HT1080 (cell line): Measurements from ENCODE around the gene MOV10L1. TPM values are rescaled to one million over a fixed set of nuclear protein-coding genes. Genes with fewer than 3 reads are reported as not detected.

Source experiments
- DNase-seq: peaks from one replicate; pipeline ENCODE4 v3.0.0-alpha.2; 2015; ENCODE audit warnings: low read depth
- total RNA-seq: library from RNA; depleted of rRNA; stranded (reverse); fragments of >200 nt; shearing (Covaris generic); gene quantifications from 2 replicates; pipeline ENCODE4 v1.2.3, GENCODE V29; 2014

Gene MOV10L1
- total RNA-seq, 1 experiment from 2014 or later = not detected

DNA sequence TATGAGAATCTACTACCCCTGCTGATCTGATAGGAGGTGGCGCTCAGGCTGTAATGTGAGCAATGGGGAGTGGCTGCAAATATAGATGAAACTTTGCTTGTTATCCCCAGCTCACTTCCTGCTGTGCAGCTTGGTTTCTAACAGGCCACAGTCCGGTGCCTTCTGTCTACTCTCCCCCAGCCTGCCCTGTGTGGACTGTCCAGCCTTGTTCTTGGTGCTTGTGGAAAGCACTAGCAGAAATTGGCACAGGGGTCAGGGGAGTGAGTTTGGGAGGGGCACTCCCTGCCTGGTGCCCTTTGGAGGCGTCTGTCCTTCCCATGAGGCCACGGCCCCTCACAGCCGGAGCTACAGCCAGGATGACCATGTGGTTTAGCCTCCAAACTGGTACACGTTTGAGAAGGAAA is 14.3 kb downstream of the MOV10L1 start:
- DNase-seq = no peak

DNA sequence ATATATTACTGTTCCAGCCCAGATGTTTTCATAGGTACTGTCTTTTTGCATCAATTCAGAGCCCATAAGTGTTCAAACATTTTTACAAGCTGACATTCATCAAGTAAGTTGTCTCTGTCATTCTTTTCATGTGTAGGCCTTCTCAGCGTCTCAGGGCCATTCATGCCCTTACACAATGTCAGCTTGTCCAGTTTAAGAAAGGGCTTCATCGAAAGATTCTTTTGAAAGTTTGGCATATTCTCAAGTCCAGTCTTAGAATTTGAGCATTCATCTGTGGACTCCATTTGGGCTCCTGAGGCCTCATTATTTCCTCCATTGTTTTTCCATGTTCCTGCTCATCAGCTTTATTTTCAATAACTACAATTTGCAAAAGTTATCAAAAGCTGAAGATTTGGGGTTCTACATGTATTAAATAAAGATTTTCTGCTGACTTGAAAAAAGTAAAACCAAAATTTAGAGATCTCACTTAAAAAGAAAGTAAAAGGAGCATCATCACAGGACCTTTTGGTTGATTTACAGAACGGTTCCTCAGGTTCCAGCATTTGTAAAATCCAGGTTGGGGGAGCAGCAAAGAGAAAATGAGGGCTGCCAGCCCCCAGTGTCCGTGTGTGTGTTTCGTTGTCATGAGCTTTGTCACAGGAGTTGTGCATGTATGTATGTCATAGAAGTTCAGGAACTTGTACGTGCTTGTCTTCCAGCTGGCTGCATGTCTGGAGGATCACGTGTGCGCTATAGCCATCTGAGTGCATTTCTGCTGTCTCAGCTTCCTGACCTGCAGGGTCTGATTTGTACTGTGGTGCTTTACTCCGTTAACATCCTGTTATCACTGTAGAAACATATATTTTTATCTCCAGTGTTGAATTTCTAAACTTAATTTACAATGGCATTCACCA is 15.6 kb downstream of the MOV10L1 start:
- no peak for DNase-seq

DNA sequence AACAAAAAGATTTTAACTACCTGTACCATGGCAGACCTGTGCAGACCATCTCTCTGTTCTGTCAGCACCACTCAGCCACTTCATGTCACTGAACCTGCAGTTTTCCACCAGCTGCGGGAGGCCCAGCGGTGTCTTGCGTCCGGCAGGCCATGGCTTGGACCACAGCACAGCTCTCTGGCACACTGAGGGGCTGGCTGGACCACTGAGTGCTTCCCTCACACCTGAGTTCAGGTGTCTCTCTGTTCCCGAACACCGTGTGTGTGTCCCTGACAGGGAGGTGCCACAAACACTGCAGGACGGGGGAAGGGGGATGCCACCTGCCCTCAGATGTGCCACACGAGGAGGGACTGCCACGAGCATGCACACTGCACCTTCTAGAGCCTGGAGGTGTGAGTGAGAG is 17.7 kb downstream of the MOV10L1 start:
- DNase-seq = no peak

DNA sequence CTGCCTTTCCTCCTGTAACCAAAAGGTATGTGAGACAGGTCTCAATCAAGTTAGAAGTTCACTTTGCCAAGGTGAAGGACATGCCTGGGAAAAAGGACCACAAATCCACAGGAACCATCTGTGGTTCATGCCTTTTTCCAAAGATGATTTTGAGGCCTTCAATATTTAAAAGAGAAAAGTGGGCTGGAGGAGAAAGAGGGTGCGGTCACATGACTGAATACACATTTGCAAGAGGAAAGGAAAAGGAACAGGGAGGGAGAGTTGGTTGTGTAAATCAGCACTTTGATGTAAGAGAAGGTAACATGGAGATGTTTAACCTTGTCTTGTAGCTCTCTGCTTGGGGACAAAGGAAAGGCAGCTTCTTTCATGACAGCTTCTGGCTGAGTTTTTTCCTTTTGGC is 21.2 kb downstream of the MOV10L1 start:
- DNase-seq = no peak

DNA sequence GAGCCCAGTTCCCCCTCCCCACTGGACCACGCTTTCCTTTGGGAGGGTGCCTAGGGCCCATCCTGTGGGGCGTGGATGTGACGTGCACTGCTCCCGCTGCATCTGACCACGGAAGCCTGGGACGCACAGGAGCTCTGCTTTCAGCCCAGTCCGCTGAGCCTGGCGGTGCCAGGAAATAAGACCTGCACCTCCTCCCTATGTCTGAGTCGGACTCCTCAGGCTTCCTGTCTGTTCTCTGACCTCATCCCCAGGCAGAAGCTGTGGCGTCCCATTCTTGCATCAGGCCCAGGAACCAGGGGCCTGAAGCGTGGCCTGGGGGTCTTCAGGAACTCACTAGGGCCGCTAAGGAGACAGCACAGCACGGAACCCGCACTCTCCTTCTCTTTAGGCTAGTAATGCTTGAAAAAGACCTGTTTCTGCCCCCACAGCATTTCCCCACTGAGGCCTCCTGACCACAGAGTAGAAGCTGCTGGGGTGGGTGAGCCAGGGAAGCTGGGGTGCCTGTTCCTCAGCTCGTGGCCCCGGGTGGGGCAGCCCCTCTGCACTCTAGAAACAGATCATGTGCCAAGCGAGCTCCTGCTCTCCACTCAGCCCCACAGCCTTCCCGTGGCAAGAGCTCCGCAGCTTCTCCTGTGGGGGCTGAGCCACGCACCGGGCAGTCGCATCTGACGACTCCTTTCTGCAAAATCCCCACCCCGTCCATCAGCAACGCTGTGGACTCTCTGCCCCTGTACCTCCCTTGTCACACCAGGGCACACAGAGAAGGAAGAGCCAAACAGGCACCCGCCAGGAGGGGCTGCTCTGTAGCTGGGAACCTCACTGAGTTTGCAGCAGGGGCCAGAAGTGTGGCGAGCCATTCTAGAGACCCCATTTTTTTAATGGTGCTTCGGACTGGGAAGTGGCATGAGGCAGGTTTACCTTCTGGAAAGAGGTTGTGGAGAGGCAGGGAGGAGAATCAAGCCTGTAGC is 22.6 kb downstream of the MOV10L1 start:
- peak; percentile 74 for DNase-seq

DNA sequence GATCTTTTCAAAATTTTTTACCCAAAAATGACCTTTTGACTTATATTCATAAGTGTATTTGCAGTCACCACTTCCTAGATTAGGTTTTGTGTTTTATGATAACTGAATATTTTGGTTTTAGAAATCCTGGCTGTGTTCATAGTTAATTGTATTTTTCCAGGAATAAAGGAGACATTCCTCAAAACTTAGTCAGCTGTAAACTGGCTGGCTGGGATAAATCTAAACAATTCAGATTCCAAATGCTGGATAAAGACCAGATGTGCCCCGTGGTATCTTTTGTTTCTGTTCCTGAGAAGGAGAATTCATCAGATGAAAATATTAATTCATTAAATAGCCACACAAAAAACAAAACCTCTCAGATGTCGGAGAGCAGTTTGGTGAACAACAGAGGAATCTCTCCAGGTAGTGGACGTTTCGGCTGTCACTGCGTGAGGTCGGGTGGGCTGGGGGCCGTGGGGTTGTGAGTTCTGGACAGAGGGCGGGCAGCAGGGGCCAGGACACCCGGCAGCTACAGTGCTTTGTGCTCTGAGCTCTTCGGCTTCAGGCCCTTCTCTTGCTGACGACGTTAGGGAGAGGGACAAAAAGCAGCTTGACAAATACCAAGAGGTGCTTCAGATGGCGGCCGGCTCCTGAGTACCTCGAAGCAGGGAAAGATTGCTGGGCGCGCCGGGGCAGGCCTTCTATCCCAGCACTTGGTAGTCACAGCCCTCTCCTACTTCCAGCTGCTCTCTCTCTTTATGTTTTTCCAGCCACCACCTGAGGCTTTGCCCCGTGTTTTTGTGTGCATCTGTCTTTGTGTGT is 24.6 kb downstream of the MOV10L1 start:
- peak; percentile 11 for DNase-seq

DNA sequence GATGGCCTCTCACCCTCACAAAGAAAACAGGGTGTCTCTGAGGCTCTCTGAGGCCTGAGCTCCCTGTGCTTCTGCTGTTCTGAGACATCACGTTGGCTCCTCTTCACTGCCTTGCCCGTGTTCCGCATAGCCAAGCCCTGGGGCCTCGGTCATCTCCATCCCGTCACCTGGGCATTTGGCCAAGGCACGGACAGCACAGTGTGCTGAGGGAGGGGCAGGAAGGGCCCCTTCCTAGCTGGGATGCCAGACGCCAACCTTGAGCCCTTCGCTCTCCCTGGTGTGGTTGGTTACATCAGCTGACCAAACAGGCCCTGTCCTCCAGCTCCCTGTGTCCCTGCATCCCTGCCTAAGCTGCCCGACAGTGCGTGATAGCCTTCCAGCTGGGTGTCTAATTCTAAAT is 25.9 kb downstream of the MOV10L1 start:
- DNase-seq = no peak

DNA sequence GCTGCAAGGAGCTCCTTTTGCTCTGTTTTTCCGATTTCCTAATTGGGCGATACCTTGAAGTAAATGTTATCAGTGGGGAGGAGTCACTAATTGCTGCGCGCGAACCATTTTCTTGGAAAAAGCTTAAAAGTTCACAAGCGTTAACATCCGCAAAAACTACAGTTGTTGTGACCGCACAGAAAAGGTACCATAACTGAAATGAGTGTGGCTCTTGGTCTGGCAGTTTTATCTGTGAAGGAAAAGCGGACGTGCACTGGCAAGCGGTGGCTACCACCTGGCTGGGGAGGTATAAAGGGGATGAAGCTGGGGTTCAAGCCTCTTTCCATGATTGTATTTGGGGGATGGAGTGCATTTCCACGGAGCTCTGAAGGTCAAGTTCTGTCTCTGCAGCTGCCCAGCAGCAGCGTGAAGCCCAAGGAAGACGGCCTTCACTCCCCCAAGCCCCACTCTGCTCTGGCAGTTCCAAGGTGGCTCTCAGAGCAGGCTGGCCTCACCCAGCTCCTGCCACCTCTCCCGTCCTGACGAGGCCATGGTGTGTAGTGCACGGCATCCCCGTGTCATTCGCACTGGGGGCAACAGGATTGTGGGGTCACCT is 27.5 kb downstream of the MOV10L1 start:
- no peak for DNase-seq

DNA sequence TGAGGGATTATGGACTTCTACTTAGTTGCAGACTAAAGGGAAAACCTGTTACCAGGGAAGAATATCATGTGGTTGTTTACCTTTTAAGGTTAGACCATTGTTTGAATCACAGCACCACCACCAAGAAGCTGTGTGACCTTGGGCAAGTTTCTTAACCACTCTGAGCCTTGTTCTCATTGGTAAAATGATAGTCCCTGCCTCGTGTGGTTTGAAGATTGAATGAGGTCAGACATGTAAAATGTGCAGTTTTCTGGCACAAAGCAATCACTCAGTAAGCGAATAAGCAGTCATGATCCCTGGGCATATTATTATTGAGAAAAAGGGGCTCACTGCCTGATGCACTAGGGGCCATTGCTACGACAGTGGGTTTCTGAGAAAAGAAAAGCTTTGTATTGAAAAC is 28.3 kb downstream of the MOV10L1 start:
- no peak for DNase-seq

DNA sequence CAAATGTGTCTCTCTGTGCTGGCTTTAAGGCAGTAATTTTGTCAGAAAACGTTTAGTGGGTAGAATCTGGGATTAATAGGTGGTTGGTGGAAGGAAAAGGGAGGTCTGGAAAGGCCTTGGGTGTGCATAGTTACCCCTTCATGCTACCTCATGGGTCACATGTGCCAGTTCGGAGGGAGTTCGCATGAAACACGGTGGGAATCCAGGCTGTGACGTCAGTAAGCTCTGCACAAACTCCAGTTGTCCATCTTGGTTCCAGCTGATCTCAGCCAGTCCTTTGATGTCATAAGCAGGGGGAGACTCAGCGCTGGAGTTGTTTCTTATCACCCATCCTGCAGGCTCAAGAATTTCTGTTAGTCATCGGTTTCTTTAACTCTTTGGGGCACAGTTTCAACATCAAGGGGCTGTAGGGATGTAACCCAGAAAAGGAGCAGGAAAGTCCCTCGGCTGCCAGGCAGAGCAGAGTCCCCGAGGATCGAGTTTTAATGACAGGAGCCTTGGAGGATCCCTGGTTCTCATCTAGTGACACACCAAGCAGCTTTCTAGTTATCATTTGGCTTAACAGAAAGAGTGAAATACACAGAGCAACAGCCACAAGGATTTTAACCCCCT is 28.9 kb downstream of the MOV10L1 start:
- peak; percentile 42 for DNase-seq

DNA sequence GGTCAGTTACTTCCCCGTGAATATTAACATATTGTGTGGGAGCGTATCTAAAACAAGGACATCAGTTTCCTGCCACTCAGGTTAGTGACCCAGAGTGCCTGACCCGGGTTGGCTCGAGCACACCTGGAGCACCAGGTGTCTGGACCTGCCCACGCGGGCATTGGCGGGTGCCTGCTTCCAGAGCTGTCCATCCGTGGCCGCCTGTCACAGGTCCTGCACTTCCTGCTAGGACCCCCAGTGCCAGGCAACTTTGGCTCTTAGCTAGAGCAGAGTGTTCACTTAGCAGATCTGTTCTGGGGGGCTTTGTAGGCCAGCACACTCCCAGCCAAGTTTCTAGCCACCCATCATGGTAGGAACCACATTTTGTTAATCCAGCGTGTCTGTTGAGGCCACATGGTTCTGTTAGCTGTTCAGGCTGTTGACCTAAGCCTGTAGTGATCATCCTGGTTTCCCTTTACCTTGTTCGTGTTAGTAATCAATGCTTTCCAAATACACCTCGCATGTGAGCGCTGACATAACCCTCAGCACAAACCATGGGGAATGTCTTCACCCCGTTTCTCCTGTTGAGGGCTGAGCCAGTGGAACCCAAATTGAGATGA is 29.5 kb downstream of the MOV10L1 start:
- DNase-seq = no peak

DNA sequence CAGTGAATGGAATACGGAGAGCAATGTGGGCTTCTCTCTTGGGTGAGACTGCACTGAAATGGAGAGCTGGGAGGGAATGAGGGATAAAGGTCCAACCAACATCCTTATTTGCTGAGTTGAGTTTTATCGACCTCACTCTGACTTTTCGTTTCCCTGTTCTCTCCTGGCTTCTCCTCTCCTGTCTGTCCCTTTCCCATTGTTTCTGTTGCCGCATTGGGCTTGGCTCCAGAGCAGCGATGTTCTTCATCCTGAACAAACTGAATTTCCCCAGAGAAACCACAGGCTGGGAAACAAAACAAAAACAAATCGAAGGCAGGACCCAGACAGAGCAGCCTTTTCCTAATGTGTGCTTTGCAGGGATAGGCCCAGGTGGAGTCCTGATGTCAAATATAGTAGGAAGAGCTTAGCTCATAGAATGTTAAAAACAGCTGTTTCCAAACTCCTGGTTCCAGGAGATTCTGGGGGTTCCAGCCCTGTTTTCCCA is 30.0 kb downstream of the MOV10L1 start:
- DNase-seq = no peak

DNA sequence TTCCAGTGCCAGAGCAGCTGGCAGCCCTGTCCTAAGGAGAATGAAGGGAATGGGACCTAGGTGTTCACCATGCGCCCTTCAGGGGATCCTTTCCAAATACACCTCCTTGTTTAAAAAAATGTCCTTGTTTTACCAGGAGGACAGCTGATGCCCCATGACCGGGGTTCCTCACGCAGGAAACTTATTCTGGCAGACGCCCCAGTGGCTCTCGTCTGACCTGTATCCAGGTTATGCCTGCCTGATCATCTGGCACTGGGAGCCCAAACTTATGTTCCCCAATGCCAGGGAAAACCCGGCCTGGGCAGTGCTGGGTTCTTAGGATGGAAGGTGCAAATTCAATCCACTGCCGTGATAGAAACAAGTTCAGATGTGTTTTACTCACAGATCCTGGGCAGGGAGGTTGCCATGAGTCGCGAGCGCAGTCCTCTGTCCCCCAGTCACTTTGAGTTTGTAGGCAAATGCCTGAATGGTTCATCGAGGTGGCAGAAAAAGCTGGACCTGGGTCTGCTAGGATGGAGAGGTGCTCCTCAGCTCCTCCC is 31.5 kb downstream of the MOV10L1 start:
- no peak for DNase-seq

DNA sequence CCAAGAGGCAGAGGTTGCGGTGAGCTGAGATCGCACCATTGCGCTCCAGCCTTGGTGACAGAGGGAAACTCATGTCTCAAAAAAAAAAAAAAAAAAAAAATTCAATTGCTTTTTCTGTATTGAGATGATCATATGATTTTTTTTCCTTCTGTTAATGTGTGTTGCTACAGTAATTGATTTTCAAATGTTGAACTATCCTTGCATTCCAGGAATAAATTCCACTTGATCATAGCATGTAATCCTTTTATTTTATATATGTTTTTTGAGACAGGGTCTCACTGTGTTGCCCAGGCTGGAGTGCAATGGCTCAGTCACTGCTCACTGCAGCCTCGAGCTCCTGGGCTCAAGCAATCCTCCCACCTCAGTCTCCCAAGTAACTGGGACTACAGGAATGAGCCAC is 33.3 kb downstream of the MOV10L1 start:
- DNase-seq = no peak

DNA sequence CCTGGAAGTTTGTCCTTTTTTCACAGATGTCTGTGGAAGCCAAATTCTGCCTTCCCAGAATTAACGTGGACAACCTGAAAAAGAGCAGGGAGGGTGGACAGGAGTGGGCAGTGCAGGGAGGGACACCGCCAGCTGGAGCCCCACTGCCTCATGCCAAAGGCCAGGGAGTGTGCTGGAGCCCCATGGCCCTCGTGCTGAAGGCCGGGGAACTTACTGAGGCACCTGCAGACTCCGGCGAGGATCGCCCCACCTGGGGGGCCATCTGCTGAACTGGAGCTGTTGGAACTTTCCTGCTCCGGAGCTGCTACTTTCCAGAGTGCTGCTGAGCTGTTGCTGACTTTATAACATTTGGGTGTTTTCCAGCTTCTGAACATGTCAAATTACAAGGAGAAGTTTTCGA is 35.2 kb downstream of the MOV10L1 start:
- DNase-seq = no peak

DNA sequence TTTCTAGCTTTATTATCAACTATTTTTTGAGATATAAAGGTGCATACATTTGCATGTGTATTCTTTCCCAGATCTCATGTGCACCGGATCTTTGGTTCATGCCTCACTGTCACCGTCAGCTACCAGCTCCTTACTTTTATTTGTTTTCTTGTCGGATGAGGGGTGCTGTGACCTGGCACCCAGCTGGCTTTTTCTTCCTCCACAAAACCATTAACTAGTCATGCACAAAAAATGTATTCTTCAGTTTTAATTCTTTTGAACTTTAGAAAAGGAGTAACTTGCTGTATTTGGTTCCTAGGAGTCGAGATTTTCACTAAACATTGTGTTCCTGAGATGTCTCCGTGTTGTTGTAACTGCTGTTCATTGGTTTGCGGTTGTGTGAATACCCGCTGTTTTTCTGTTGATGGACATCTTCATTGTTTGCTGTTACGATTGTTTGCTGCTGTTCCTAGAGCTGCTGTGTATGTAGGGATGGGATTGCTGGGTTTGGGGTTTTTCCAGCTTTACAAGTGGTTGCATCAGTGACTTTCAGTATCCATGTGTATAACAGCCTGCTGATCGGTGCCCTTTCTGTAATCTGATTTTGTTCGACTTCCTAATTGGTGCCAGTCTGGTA is 39.4 kb downstream of the MOV10L1 start:
- DNase-seq = no peak

DNA sequence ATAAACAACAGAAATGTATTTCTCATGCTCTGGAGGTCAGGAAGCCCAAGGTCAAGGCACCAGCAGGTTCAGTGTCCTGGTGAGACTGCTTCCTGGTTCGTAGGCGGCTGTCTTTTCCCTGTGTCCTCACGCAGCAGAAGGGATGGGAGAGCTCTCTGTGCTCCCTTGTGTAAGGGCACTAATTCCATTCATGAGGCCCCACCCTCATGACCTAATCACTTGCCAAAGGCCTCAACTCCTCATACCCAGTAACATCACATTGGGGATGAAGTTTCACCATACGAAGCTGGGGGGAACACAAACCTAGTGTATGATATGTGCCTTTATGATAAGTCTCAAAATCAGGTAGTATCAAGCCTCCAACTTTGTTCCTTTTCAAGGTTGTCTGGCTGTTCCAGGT is 42.1 kb downstream of the MOV10L1 start:
- no peak for DNase-seq

DNA sequence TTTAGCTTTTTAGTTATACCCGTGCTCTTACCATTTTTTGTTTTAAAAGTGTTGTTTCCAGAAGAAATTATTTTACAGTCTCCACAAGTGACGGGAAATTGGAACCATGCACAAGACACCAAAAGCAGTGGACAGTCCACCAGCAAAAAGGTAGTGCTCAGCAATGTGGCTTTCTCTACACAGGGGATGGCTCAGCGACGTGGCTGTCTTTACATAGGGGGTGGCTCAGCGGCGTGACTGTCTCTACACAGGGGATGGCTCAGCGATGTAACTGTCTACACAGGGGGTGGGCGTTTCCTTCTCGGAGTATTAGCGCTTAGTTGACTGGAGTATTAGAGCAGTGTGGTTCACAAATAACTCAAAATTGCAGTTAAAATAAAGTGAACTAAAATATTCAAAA is 44.7 kb downstream of the MOV10L1 start:
- DNase-seq = no peak

DNA sequence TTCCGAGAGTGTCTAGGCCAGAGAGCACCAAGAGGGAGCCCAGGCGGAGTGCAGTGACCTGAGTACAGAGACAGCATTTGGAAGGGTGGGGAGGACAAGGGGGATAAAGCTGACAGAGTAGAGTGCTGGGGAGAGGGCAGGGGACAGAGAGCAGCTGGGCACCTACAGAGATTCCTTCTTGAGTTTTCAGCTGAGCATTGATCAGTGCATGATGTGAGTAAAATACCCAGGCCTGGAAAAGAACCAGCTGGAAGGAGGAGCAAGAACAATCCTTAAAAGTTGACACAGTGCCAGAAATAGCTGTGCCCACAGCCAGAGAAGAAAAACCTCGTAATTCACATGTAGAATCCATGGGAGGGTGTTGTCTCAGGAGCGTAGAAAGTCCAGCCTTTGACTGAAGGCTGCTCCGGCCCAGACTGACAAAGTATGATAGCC is 46.8 kb downstream of the MOV10L1 start:
- no peak for DNase-seq
